HG03103 (cell line): ENCODE measurements around the gene TMED6.
A peak's percentile ranks its signal among the peaks of the same experiment; 100 is the strongest.

Source experiments
- ATAC-seq: cut with Tn5 transposase; IDR thresholded peaks from one replicate; pipeline ENCODE4 v1.9.1; 2021; ENCODE audit warnings: low read depth; ENCODE audit not compliant: unreplicated experiment

TMED6 gene

GRCh38 chr16:69324585-69325253 is 26.9 kb downstream of the TMED6 start:
- no peak for ATAC-seq

- ATAC-seq: no peak
These were observed 27.5 kb downstream of the TMED6 start for GRCh38 chr16:69324013-69324531.

- ATAC-seq: no peak
These were observed 28.2 kb downstream of the TMED6 start for GRCh38 chr16:69323415-69323814.

DNA sequence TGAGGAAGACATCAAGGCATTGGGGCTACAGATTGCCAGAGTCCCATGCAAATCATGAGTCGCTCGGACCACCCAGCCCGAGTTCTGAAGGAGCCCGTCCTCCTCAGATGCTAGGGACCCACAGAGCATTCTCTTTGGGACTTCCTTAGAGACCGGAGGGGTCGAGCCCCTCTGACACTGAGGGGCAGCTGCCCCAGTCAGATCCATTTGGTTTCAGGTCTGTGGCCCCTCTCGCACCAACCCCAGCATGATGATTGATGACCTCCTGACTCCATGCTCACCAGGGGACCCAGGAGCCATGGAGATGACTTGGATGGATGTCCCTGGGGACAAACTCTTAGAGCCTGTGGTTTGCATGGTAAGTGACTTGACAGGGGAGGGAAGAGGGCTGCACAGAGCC is 29.2 kb downstream of the TMED6 start:
- no peak for ATAC-seq

- ATAC-seq: no peak
These were observed 30.5 kb downstream of the TMED6 start for GRCh38 chr16:69321080-69321479.

DNA sequence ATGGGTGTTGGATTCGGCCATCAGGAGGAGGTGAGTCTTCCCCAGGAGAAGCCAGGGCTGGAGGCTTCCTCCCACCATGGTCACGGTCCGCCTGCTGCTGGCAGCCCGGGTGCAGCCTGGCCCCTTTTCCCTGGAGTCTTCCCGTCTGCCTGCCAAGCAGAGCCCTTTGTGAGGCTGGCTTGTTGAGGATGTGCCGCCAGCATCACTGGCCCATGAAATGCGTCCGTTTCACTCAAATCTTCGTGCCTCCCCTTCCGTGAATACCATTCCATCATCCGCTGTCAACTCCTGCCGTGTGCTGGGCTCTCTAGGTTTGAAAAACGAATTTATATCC is 30.9 kb downstream of the TMED6 start:
- ATAC-seq: no peak

DNA sequence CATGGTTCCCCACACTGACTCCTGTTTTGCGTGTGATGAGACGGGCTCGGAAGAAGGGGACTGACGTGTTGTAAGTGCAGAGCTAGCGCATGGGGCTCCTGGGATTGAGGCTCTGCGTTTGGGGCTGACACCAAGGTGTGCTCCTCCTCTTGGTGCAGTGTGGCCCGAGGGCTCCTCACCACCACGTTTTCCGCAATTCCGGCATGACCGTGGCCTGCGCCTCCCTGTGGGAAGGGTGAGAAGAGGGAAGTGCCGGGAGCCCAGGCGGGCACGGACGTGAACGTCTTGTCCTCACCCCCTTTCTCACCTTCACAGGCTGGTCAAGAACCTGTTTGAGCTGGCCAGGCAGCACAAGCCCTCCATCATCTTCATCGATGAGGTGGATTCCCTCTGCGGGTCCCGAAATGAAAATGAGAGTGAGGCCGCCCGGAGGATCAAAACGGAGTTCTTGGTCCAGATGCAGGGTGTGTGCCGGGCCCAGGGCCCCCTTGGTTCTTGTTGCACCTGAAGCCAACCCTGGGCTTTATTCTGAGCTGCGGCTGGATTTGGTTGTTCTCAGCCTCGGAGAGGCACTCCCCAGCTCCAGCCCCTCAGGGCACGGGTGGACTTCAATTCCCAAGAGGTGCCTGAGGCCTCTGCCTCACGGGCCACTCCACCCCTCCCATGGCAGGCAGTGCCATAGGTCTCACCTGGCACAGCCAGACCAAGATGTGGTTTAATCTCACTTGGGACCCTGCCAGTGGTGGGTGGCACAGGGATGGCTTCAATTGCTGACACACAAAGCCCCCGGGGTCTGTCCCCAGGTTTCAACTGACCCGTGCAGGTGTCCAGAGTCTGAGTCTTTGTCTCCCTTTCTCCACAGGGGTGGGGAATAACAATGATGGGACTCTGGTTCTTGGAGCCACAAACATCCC is 31.5 kb downstream of the TMED6 start:
- no peak for ATAC-seq

DNA sequence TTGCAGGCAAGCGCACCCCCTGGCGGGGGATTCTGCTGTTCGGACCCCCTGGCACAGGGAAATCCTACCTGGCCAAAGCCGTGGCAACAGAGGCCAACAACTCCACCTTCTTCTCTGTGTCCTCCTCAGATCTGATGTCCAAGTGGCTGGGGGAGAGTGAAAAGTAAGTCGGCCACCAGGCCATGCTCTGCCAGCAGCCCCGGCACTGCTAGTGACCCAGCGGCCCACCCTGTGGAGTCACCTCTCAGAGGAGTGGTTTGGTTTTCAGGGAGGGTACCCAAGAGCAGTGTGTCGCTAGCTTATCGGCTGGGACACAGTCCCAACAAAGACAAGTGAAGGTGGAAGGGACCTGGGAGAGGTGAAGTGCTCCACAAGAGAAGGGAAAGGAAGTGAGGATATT is 32.2 kb downstream of the TMED6 start:
- ATAC-seq: no peak

DNA sequence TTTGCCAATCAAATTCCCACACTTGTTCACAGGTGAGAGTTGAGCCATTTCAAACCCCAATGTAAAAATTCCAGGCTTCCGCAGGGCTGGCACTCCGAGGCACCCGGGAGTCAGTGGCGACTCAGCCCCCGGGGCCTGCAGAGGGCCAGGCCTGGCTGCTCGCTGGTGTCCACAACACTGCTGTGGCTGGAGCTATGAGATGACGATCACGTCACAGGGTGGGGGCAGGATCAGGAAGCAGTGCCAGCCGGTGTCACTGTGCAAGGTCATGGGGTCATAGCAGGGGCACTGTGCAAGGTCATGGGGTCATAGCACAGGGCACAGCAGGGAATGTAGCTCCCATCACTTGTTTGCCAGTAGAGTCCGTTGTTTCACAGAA is 32.7 kb downstream of the TMED6 start:
- no peak for ATAC-seq

GRCh38 chr16:69318177-69318910 is 33.2 kb downstream of the TMED6 start:
- no peak for ATAC-seq

DNA sequence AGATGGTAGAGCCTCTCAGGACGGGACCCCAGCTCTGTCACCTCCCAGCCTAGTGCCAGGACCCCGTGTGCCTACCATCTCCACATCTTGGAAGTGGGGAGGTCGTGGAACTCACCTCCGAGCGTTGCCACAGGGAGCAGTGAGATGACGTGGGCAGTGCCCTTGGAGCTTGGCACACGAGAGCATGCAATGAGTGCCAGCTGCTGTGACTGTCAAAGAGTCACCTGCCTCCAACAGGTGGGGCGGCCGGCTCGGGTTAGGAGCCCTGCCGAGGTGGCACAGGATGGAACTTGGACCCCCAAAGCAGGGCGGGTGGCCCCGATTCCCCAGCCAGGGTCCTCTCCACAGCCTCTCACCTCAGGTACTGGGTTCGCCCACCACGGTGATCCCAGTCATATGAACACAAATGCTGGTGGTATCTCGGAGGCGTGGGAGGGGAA is 35.0 kb downstream of the TMED6 start:
- no peak for ATAC-seq

GRCh38 chr16:69315486-69316311 is 35.9 kb downstream of the TMED6 start:
- no peak for ATAC-seq

GRCh38 chr16:69314534-69314933 is 37.1 kb downstream of the TMED6 start:
- no peak for ATAC-seq

DNA sequence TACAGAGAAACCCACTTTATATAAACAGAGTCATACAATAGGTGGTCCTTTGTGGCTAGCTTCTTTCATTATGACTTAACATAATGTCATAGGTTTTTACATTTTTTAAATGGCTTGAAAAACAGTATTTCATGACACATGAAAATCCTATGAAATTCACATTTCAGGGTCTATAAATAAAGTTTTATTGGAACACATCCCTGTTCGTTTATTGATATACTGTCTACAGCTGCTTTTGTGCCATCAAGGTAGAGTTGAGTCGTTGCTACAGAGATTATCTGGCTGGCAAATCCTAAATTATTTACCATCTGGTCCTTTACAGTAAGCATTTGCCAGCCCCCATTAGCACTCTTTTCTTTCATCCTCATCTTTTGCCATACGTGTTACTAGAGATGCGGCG is 38.1 kb downstream of the TMED6 start:
- ATAC-seq: no peak

DNA sequence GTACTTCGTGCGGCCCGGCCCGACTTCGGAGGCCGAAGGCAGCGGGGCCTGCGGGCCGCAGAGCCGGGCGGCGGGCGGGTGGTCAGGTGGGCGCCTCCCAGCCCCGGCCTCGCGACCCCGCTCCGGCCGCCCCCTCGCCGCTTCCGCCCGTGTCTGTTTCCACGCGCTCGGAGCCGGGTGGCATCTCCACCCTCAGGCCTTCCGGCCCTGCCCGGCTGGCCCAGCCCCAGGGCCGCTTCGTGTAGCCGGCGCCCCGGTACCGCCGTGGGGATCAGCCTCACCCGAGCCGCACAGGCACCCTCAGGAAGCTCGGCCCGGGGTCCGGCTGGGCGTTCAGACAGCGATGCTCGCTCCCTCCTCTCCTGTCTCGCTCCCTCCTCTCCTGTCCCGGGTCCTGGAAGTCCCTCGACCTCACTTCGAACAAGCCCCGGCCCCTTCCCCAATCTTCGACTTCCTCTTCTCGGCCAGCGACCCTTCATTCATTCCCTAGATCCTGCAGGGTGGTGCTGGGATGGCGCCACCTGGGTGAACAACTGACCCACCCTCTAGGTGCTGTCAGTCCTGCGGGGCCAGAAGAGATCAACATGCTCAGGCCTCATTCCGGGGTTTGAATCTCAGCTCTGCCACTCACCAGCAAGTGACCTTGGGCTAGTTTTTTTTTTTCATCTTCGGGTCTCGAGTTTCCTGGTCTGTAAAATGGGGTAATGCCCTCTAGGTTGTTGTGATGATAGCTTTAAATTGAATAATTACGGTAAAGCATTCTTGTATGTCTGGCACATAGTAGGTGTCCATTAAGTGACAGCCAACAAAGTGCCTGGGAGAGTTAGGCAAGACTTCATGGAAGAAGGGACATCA is 39.8 kb downstream of the TMED6 start:
- ATAC-seq: peak; percentile 37

DNA sequence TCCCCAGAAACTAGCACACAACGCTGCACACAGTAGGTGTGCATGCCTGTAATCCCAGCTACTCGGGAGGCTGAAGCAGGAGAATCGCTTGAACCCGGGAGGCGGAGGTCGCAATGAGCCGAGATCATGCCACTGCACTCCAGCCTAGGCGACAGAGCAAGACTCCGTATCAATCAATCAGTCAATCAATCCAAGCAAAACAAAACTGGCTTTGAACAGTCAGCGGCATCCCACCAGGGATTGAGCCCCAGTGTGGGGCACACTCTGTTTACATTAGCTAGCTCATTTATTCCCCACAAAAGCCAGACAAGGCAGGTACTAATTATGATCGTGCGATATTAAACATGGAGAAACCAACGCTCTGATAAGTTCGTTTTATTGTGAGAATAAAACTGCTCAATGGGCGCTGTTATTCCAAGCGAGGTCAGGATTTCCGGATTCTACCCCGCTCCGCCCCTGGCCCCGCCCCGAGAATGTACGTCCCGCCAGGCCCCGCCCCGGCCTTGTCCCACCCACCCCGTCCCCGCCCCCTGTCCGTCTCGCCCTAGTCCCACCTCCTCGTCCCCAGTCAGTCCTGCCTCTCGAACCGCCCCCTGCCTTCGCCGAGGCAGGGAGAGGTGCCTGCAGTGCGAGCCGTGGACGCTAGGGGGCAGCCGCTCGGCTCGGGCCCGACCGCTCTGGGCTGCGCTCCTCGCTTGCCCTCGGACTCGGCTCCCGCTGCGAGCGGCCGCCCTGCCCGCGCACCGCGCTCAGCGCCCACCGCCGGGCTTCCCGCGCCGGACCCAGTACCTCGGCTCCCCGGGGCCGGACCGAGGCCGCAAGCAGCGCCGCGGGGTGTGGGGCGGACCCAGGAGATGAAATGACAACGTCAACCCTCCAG is 40.7 kb downstream of the TMED6 start, which contains the start of gene VPS4A:
VPS4A (plus strand) TSS at position 698 of the 880 bp plus-strand sequence; CDS start at position 860, 162 bp downstream.
- peak; percentile 90 for ATAC-seq

- no peak for ATAC-seq
These were observed 42.3 kb downstream of the TMED6 start for GRCh38 chr16:69309316-69309715.

- ATAC-seq: no peak
These were observed 43.7 kb downstream of the TMED6 start for GRCh38 chr16:69307856-69308255.
